K562 (cell line): ENCODE measurements around the gene ACAD8. TPM values are rescaled to one million over a fixed set of nuclear protein-coding genes. Genes with fewer than 3 reads are reported as not detected.
"Not testable (repeated sequence)": the region's sequence is repeated elsewhere in the genome, so short reads cannot be mapped to it uniquely, and the experiment has no call there.

ENCODE experiments used
- ATAC-seq: fragments of 200-7000 bp; cut with Tn5 transposase; 3 replicates; pipeline ENCODE4 v1.9.1; 2020; ENCODE audit warnings: moderate library complexity
- BruUV-seq: library from RNA; stranded (reverse); fragments of 400-500 nt; replicated peaks from 2 replicates; lab custom pipeline; 2021; lab: Mats Ljungman, UMichigan
- CTCF ChIA-PET: fragments of 300-600 bp; formaldehyde crosslinking; extraction: SDS; loops from one replicate; lab custom pipeline; 2021; ENCODE audit warnings: low intra/inter-chr PET ratio; lab: Yijun Ruan, JAX
- POLR2A ChIA-PET: fragments of 300-600, 350-650 bp; sonication (Branson Sonifier 250); formaldehyde crosslinking; extraction: SDS; loops from one replicate; lab custom pipeline; 2021; ENCODE audit warnings: antibody characterized with exemption, inconsistent platforms; lab: Yijun Ruan, JAX
- DNase-seq, 4 experiments: peaks; one replicate each; pipeline versions ENCODE4 v3.0.0 to v3.0.0-alpha.2; 2011 to 2018; ENCODE audit warnings: low spot score in 3 of 4, mixed read lengths in 3 of 4; ENCODE audit errors: extremely low read depth in 1 of 4
- FAIRE-seq: peaks from 2 replicates; lab custom pipeline; 2011; peaks lifted over from hg19 to GRCh38; lab: Jason Lieb, UNC
- H2AFZ ChIP-seq: 2 replicates; pipeline ENCODE4 v1.6.0; 2011; ENCODE audit warnings: low read depth, low read length, control low read depth, inconsistent platforms
- H3K27ac ChIP-seq: fragments of 200-600 bp; 3 replicates; pipeline ENCODE4 v1.8.0; 2011; ENCODE audit warnings: low read depth, mild to moderate bottlenecking, control low read depth, inconsistent platforms, low read length, moderate library complexity, mixed read lengths; ENCODE audit errors: extremely low read depth
- H3K27me3 ChIP-seq, 2 experiments: fragments of 300-600 bp in 1 of 2; 2 replicates in 1 of 2; 3 replicates in 1 of 2; pipeline versions ENCODE4 v1.6.0 to v1.8.0; 2011; ENCODE audit warnings: inconsistent platforms in 2 of 2, low read length in 2 of 2, mild to moderate bottlenecking in 1 of 2, mixed read lengths in 1 of 2, moderate library complexity in 1 of 2; ENCODE audit not compliant: control insufficient read depth in 2 of 2, insufficient read depth in 2 of 2
- H3K36me3 ChIP-seq: fragments of 300-600 bp; 3 replicates; pipeline ENCODE4 v1.8.0; 2011; ENCODE audit warnings: mild to moderate bottlenecking, low read length, inconsistent platforms; ENCODE audit not compliant: control insufficient read depth, insufficient read depth
- H3K4me1 ChIP-seq, 2 experiments: fragments of 200-600 bp in 1 of 2; replicated peaks in 1 of 2; 2 replicates in 1 of 2; 3 replicates in 1 of 2; pipeline versions ENCODE4 v1.5.1 to v1.8.0; 2011; ENCODE audit warnings: inconsistent platforms in 2 of 2, low read length in 2 of 2, mild to moderate bottlenecking in 1 of 2, mixed read lengths in 1 of 2, moderate library complexity in 1 of 2; ENCODE audit not compliant: control insufficient read depth in 2 of 2, insufficient read depth in 2 of 2
- H3K4me2 ChIP-seq: 2 replicates; pipeline ENCODE4 v1.6.1; 2011; ENCODE audit warnings: low read length, control low read depth, inconsistent platforms, mixed read lengths; ENCODE audit not compliant: insufficient read depth
- H3K4me3 ChIP-seq: fragments of 200-600 bp; sonication (generic), shearing (Covaris generic); 2 replicates; pipeline ENCODE4 v1.5.1; 2016; ENCODE audit warnings: control low read depth, inconsistent platforms
- H3K79me2 ChIP-seq: fragments of 200-600 bp; 3 replicates; pipeline ENCODE4 v1.8.0; 2011; ENCODE audit warnings: low read length, inconsistent platforms; ENCODE audit not compliant: control insufficient read depth, insufficient read depth
- H3K9ac ChIP-seq, 2 experiments: 2 replicates each; pipeline versions ENCODE4 v1.6.0 to v1.6.1; 2011; ENCODE audit warnings: low read depth in 2 of 2, low read length in 2 of 2, control low read depth in 1 of 2, inconsistent platforms in 1 of 2, mild to moderate bottlenecking in 1 of 2, mixed read lengths in 1 of 2; ENCODE audit not compliant: insufficient read depth in 1 of 2
- H3K9me1 ChIP-seq: one replicate; pipeline ENCODE4 v1.6.0; 2011; ENCODE audit warnings: inconsistent platforms, mild to moderate bottlenecking, low read length, moderate library complexity; ENCODE audit not compliant: control insufficient read depth, insufficient read depth
- H3K9me3 ChIP-seq: replicated peaks from 2 replicates; pipeline ENCODE4 v1.5.1; 2011; ENCODE audit warnings: low read depth, low read length, inconsistent platforms; ENCODE audit not compliant: control insufficient read depth, insufficient read depth
- H4K20me1 ChIP-seq: replicated peaks from 2 replicates; pipeline ENCODE4 v1.6.1; 2011; ENCODE audit warnings: low read length, inconsistent platforms, mixed read lengths; ENCODE audit not compliant: control insufficient read depth, insufficient read depth
- EZH2 ChIP-seq: IDR thresholded peaks from 2 replicates; pipeline ENCODE4 v1.6.1; 2012; ENCODE audit warnings: low read depth, mild to moderate bottlenecking, inconsistent platforms, low read length, borderline replicate concordance
- SRSF1 ChIP-seq: fragments of 200-400 bp; formaldehyde crosslinking; IDR thresholded peaks from 2 replicates; pipeline ENCODE4 v1.6.1; 2017; ENCODE audit warnings: mild to moderate bottlenecking, low read depth, low read length, moderate library complexity
- TEAD2 ChIP-seq: fragments of 450-650 bp; IDR thresholded peaks from 2 replicates; pipeline ENCODE4 v1.6.1; 2016; ENCODE audit warnings: missing genetic modification characterization, control low read depth, missing compliant biosample characterization
- YY1 ChIP-seq, 3 experiments: IDR thresholded peaks; 2 replicates each; pipeline ENCODE4 v1.6.1; 2011; ENCODE audit warnings: low read length in 2 of 3, mild to moderate bottlenecking in 2 of 3, moderate library complexity in 2 of 3, borderline replicate concordance in 1 of 3, control low read depth in 1 of 3, low read depth in 1 of 3; ENCODE audit not compliant: insufficient read depth in 3 of 3, insufficient replicate concordance in 2 of 3, control insufficient read depth in 1 of 3, insufficient read length in 1 of 3; ENCODE audit errors: extremely low read depth in 1 of 3
- ZBTB1 ChIP-seq: sonication (generic); formaldehyde crosslinking; IDR thresholded peaks from 2 replicates; pipeline ENCODE4 v1.8.1; 2023; ENCODE audit warnings: missing genetic modification reagents, low read depth, mild to moderate bottlenecking, borderline replicate concordance
- WGBS: fragments of 100-300 bp; shearing (Covaris generic); methylation state at CpG from one replicate; pipeline ENCODE4 v1.1.6; 2016; ENCODE audit warnings: low coverage, mixed read lengths; ENCODE audit not compliant: insufficient coverage; ENCODE audit errors: missing lambda C conversion rate; 5-methylcytosine and 5-hydroxymethylcytosine counted together
- in situ Hi-C: fragments of 300-500 bp; cut with MboI; formaldehyde crosslinking; loops from 4 replicates; pipeline ENCODE4 v1.15.0; 2018; ENCODE audit warnings: inconsistent platforms, mixed read lengths
- intact Hi-C: fragments of 100-400 bp; cut with micrococcal nuclease; formaldehyde crosslinking; loops from 2 replicates; pipeline ENCODE4 v1.14.2; 2022
- polyA plus RNA-seq, 8 experiments: library from polyadenylated mRNA; depleted of rRNA in 4 of 8; stranded (reverse) in 5 of 8; unstranded in 3 of 8; fragments of >200 nt; fragmentation: Nextera tagmentation in 2 of 8; fragmentation: Illumina TruSeq in 1 of 8; extraction: Ambion mirVana in 2 of 8; extraction: Trizol in 1 of 8; gene quantifications; 2 replicates each; pipeline versions ENCODE4 v1.2.1 to v1.2.3, GENCODE V29; 2011 to 2014; ENCODE audit warnings: inconsistent platforms in 1 of 8, missing spikeins in 1 of 8
- total RNA-seq, 7 experiments: library from RNA; depleted of rRNA in 6 of 7; stranded (reverse); fragments of >200 nt in 6 of 7; fragmentation: Illumina TruSeq in 2 of 7; extraction: Trizol in 2 of 7; gene quantifications; 2 replicates each; pipeline versions ENCODE4 v1.2.1 to v1.2.3, GENCODE V29; 2011 to 2021; ENCODE audit warnings: low replicate concordance in 1 of 7

ACAD8 gene
- total and polyA plus RNA-seq, 9 of the 15 experiments (the other 6 are each of a cell fraction or from before 2014, with no cell fraction given), result 6.5 to 34.1 (median 20.1) TPM

DNA sequence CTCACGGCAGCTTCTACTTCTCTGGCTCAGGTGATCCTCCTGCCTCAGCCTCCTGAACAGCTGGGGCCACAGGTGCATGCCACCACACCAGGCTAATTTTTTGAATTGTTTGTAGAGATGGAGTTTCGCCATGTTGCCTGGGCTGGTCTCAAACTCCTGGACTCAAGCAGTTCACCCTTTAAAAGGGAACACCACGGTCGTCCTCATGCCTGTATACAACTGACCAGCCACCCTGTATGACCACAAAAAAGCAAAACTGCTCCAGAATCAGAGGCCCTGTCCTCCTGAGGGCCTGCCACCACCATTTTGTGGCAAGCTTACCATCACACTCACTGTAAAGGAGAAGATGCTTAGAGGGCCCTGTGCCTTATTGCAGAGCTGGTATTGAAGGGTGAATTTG lies 25.0 kb downstream of the ACAD8 start (continued):
- no peak for TF ChIP-seq EZH2
- no peak for TF ChIP-seq ZBTB1
- no peak for TF ChIP-seq SRSF1
- TF ChIP-seq YY1 (IDR thresholded peaks at IDR 0.05; ENCODE audit: borderline replicate concordance in 1 of 3, control insufficient read depth in 1 of 3, extremely low read depth in 1 of 3, insufficient read depth in 3 of 3, insufficient read length in 1 of 3, insufficient replicate concordance in 2 of 3, low read depth in 1 of 3, low read length in 2 of 3), result no peak
- TF ChIP-seq TEAD2, result no peak

DNA sequence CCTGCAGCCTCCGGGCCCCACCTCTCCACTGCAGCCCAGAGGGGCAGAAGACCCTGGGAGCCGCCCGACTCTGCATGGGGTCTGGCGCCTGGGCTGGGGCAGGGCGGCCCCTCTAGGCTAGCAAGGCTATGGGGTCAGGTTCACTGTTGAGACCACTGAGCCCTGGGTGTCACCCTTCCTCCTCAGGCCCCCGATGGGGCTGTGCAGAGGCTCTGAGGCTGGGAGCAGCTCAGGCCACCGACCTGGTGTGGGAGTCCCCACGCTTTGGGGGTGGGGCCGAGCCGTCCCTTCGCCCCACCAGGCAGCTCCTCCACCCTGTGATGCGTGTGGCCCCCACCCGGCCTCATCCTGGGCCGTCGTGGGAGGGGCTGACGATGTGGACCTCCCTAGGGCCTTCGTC lies 28.3 kb downstream of the ACAD8 start:
- 27% methylated on average over 3 of the region's 17 CpGs for WGBS
- CTCF ChIA-PET, in situ Hi-C loops, H2AFZ ChIP-seq, H3K79me2 ChIP-seq, H3K4me2 ChIP-seq, H3K9me1 ChIP-seq, BruUV-seq, FAIRE-seq, intact Hi-C loops, H3K27ac ChIP-seq, H3K9me3 ChIP-seq, H4K20me1 ChIP-seq, H3K36me3 ChIP-seq, H3K9ac ChIP-seq, H3K4me1 ChIP-seq, H3K4me3 ChIP-seq, DNase-seq: not testable (repeated sequence)
- POLR2A ChIA-PET, result interaction anchor here (1.0 kb wide), 1 partner anchor 16 kb away, joined by 3 read pairs; no protein-coding TSS in a partner anchor
- H3K27me3 ChIP-seq, result peaks cover 34 to 40% of the 10 kb centered on the region in 2 experiments; a peak in 4 of 5 replicates
- peak; percentile 39 for ATAC-seq
